ENCODE results near the gene PROS1.
"Not testable (repeated sequence)": the region's sequence is repeated elsewhere in the genome, so short reads cannot be mapped to it uniquely, and the experiment has no call there.

The PROS1 gene

DNA sequence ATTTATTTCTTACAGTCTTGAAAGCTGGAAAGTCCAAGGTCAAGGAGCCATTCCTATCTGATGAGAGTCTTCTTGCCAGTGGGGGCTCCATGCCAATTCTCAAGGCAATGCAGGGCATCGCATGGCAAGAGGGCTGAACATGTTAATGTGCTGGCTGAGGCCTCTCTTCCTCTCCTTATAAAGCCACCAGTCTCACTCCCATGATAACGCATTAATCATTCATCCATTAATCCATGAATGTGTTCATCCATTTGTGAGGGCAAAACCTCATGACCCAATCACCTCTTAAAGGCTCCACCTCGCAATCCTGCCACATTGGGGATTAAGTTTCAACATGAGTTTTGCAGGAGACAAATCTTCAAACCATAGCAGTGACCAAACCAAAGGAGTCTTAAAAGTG, 118.3 kb downstream of the PROS1 start:
- no peak for DNase-seq (ENCODE audit: low spot score)
- H3K27me3 ChIP-seq (ENCODE audit: control insufficient read depth in 3 of 3, insufficient read depth in 3 of 3, low read depth in 1 of 3, low read length in 3 of 3), result no peaks in the 10 kb centered on the region
- WGBS, 2 donors (ENCODE audit: extremely low coverage in 2 of 2, insufficient read length in 2 of 2, insufficient replicate concordance in 1 of 2), result no CpG with 5 or more reads among the region's 3 CpGs

DNA sequence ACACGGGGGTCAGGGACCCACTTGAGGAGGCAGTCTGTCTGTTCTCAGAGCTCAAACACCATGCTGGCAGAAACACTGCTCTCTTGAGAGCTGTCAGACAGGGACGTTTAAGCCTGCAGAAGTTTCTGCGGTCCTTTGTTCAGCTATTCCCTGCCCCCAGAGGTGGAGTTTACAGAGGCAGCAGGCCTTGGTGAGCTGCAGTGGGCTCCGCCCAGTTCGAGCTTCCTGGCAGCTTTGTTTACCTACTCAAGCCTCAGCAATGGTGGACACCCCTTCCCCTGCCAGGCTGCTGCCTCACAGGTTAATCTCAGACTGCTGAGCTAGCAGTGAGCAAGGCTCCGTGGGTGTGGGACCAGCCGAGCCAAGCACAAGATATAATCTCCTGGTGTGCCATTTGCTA, 121.5 kb downstream of the PROS1 start:
- H3K4me1 ChIP-seq (ENCODE audit: control insufficient read depth in 2 of 2, insufficient read depth in 1 of 2, low read depth in 1 of 2, low read length in 2 of 2); H3K9ac ChIP-seq (ENCODE audit: low read depth, low read length, poor library complexity); H2BK5ac ChIP-seq (ENCODE audit: low read length); H2BK120ac ChIP-seq (ENCODE audit: low read depth, low read length); H3K79me1 ChIP-seq (ENCODE audit: low read depth, low read length); H3K27me3 ChIP-seq (ENCODE audit: control insufficient read depth in 3 of 3, insufficient read depth in 3 of 3, low read depth in 1 of 3, low read length in 3 of 3); H2BK12ac ChIP-seq (ENCODE audit: low read length); H3K4ac ChIP-seq (ENCODE audit: low read length); H3K23ac ChIP-seq (ENCODE audit: low read depth, low read length, poor library complexity); H3K9me3 ChIP-seq (replicated peaks in 1 of 2; ENCODE audit: control insufficient read depth in 2 of 2, insufficient read depth in 1 of 2, low read depth in 1 of 2, low read length in 2 of 2); H3K18ac ChIP-seq (ENCODE audit: low read length); H4K8ac ChIP-seq (ENCODE audit: low read depth, low read length); H3K36me3 ChIP-seq (replicated peaks in 1 of 2; ENCODE audit: control insufficient read depth in 2 of 2, insufficient read depth in 2 of 2, low read length in 2 of 2); H2AK5ac ChIP-seq (ENCODE audit: low read depth, low read length); H2BK15ac ChIP-seq (ENCODE audit: low read length); H3K27ac ChIP-seq (replicated peaks; ENCODE audit: low read length); H3K14ac ChIP-seq (ENCODE audit: low read length); H4K91ac ChIP-seq (ENCODE audit: low read depth, low read length, poor library complexity); H3K4me3 ChIP-seq (ENCODE audit: low read length in 2 of 2); DNase-seq (ENCODE audit: low spot score); H3K4me2 ChIP-seq (ENCODE audit: insufficient read depth, low read length, poor library complexity, severe bottlenecking): not testable (repeated sequence)
- H2AFZ ChIP-seq (ENCODE audit: low read length), result peak overlapping the region; percentile 75
- no CpG with 5 or more reads among the region's 7 CpGs for WGBS, 2 donors (ENCODE audit: extremely low coverage in 2 of 2, insufficient read length in 2 of 2, insufficient replicate concordance in 1 of 2)

More for the DNA sequence above, 118.3 kb downstream of the PROS1 start:
- Histone ChIP-seq H2AK5ac (ENCODE audit: low read depth, low read length) (no peak overlapping the region), H3K9me3 (replicated peaks in 1 of 2; ENCODE audit: control insufficient read depth in 2 of 2, insufficient read depth in 1 of 2, low read depth in 1 of 2, low read length in 2 of 2) (peaks cover 0 to 11% of the 10 kb centered on the region in 2 donors), H3K4me1 (ENCODE audit: control insufficient read depth in 2 of 2, insufficient read depth in 1 of 2, low read depth in 1 of 2, low read length in 2 of 2) (no peaks in the 10 kb centered on the region), H3K79me1 (ENCODE audit: low read depth, low read length) (no peaks in the 10 kb centered on the region), H3K9ac (ENCODE audit: low read depth, low read length, poor library complexity) (no peak overlapping the region), H3K14ac (ENCODE audit: low read length) (no peak overlapping the region), H2BK15ac (ENCODE audit: low read length) (no peak overlapping the region), H2BK120ac (ENCODE audit: low read depth, low read length) (no peak overlapping the region), H2BK5ac (ENCODE audit: low read length) (no peak overlapping the region), H3K23ac (ENCODE audit: low read depth, low read length, poor library complexity) (no peak overlapping the region), H3K4ac (ENCODE audit: low read length) (no peak overlapping the region), H3K4me2 (ENCODE audit: insufficient read depth, low read length, poor library complexity, severe bottlenecking) (no peak overlapping the region), H4K91ac (ENCODE audit: low read depth, low read length, poor library complexity) (no peak overlapping the region), H3K4me3 (ENCODE audit: low read length in 2 of 2) (no peak overlapping the region), H3K36me3 (replicated peaks in 1 of 2; ENCODE audit: control insufficient read depth in 2 of 2, insufficient read depth in 2 of 2, low read length in 2 of 2) (no peaks in the 10 kb centered on the region), H2AFZ (ENCODE audit: low read length) (no peak overlapping the region), H2BK12ac (ENCODE audit: low read length) (no peak overlapping the region), H3K18ac (ENCODE audit: low read length) (no peak overlapping the region), H3K27ac (replicated peaks; ENCODE audit: low read length) (no peak overlapping the region), H4K8ac (ENCODE audit: low read depth, low read length) (no peak overlapping the region)

DNA sequence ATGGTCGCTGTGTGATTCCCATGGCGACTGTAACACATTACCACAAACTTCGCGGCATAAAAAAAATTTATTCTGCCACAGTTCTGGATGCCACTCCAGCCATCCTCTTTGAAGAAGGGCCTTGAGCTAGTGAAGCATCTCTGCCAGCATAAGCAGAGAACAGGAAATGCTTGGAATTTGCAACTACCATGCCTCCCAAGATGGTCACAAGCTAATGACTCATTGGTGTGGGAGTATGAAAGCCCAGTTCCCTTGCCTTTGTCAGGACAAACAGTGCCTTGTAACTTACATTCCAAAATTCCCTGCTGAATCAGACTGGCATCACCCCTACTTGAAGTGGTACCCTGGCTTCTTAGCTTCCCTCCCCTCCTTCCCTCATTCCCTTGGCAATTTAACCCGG, 129.7 kb downstream of the PROS1 start:
- H3K9ac ChIP-seq (ENCODE audit: low read depth, low read length, poor library complexity), result no peak overlapping the region
- no peaks in the 10 kb centered on the region for H3K36me3 ChIP-seq (replicated peaks in 1 of 2; ENCODE audit: control insufficient read depth in 2 of 2, insufficient read depth in 2 of 2, low read length in 2 of 2)
- no peak overlapping the region for H3K4ac ChIP-seq (ENCODE audit: low read length)
- H3K27me3 ChIP-seq (ENCODE audit: control insufficient read depth in 3 of 3, insufficient read depth in 3 of 3, low read depth in 1 of 3, low read length in 3 of 3), result no peaks in the 10 kb centered on the region
- no peak overlapping the region for H4K91ac ChIP-seq (ENCODE audit: low read depth, low read length, poor library complexity)
- no peak overlapping the region for H3K14ac ChIP-seq (ENCODE audit: low read length)
- H4K8ac ChIP-seq (ENCODE audit: low read depth, low read length), result no peak overlapping the region
- H3K4me1 ChIP-seq (ENCODE audit: control insufficient read depth in 2 of 2, insufficient read depth in 1 of 2, low read depth in 1 of 2, low read length in 2 of 2), result no peaks in the 10 kb centered on the region
- WGBS, 2 donors (ENCODE audit: extremely low coverage in 2 of 2, insufficient read length in 2 of 2, insufficient replicate concordance in 1 of 2), result no CpG with 5 or more reads among the region's 5 CpGs
- no peak overlapping the region for H3K27ac ChIP-seq (replicated peaks; ENCODE audit: low read length)
- no peak overlapping the region for H3K18ac ChIP-seq (ENCODE audit: low read length)
- H2BK12ac ChIP-seq (ENCODE audit: low read length), result no peak overlapping the region
- no peaks in the 10 kb centered on the region for H3K9me3 ChIP-seq (replicated peaks in 1 of 2; ENCODE audit: control insufficient read depth in 2 of 2, insufficient read depth in 1 of 2, low read depth in 1 of 2, low read length in 2 of 2)
- peak overlapping the region; percentile 40 for H2AFZ ChIP-seq (ENCODE audit: low read length)
- H3K4me3 ChIP-seq (ENCODE audit: low read length in 2 of 2), result no peak overlapping the region
- DNase-seq (ENCODE audit: low spot score), result no peak
- no peaks in the 10 kb centered on the region for H3K79me1 ChIP-seq (ENCODE audit: low read depth, low read length)
- no peak overlapping the region for H3K23ac ChIP-seq (ENCODE audit: low read depth, low read length, poor library complexity)
- no peak overlapping the region for H3K4me2 ChIP-seq (ENCODE audit: insufficient read depth, low read length, poor library complexity, severe bottlenecking)
- no peak overlapping the region for H2BK5ac ChIP-seq (ENCODE audit: low read length)
- H2BK15ac ChIP-seq (ENCODE audit: low read length), result no peak overlapping the region
- no peak overlapping the region for H2AK5ac ChIP-seq (ENCODE audit: low read depth, low read length)
- no peak overlapping the region for H2BK120ac ChIP-seq (ENCODE audit: low read depth, low read length)

DNA sequence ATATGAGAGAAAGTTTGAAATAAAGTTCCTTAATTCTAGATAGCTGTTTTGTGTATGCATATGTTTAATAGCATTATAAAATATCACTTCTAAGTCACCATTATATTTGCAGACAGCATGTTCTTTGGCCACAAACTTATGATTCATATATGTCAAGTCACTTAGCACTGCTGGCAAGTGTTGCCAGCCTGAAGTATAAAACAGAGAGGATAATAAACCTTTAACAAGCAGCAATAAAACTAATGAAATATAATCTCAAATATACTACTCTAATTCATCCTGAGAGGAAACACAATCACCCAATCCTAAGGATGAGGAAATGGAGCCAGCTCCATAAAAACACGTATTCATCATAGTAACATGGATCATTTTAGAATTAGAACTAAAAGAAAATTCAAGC, 134.5 kb downstream of the PROS1 start:
- not testable (repeated sequence) for H3K23ac ChIP-seq (ENCODE audit: low read depth, low read length, poor library complexity); H2AK5ac ChIP-seq (ENCODE audit: low read depth, low read length); H2BK15ac ChIP-seq (ENCODE audit: low read length); H3K79me1 ChIP-seq (ENCODE audit: low read depth, low read length); H3K4me2 ChIP-seq (ENCODE audit: insufficient read depth, low read length, poor library complexity, severe bottlenecking); H3K4me1 ChIP-seq (ENCODE audit: control insufficient read depth in 2 of 2, insufficient read depth in 1 of 2, low read depth in 1 of 2, low read length in 2 of 2); H3K4ac ChIP-seq (ENCODE audit: low read length); H3K27ac ChIP-seq (replicated peaks; ENCODE audit: low read length); H3K9ac ChIP-seq (ENCODE audit: low read depth, low read length, poor library complexity); H3K9me3 ChIP-seq (replicated peaks in 1 of 2; ENCODE audit: control insufficient read depth in 2 of 2, insufficient read depth in 1 of 2, low read depth in 1 of 2, low read length in 2 of 2); H3K27me3 ChIP-seq (ENCODE audit: control insufficient read depth in 3 of 3, insufficient read depth in 3 of 3, low read depth in 1 of 3, low read length in 3 of 3); H2BK12ac ChIP-seq (ENCODE audit: low read length); H4K91ac ChIP-seq (ENCODE audit: low read depth, low read length, poor library complexity); H3K18ac ChIP-seq (ENCODE audit: low read length); DNase-seq (ENCODE audit: low spot score); H2BK120ac ChIP-seq (ENCODE audit: low read depth, low read length); H2BK5ac ChIP-seq (ENCODE audit: low read length); H2AFZ ChIP-seq (ENCODE audit: low read length); H3K14ac ChIP-seq (ENCODE audit: low read length); H3K4me3 ChIP-seq (ENCODE audit: low read length in 2 of 2); H3K36me3 ChIP-seq (replicated peaks in 1 of 2; ENCODE audit: control insufficient read depth in 2 of 2, insufficient read depth in 2 of 2, low read length in 2 of 2); H4K8ac ChIP-seq (ENCODE audit: low read depth, low read length)
- WGBS, 2 donors (ENCODE audit: extremely low coverage in 2 of 2, insufficient read length in 2 of 2, insufficient replicate concordance in 1 of 2), result no CpG with 5 or more reads among the region's 1 CpG

Data from neuronal stem cell (in vitro differentiated cells).